ENCODE data around the gene ASB16.

ASB16 gene

DNA sequence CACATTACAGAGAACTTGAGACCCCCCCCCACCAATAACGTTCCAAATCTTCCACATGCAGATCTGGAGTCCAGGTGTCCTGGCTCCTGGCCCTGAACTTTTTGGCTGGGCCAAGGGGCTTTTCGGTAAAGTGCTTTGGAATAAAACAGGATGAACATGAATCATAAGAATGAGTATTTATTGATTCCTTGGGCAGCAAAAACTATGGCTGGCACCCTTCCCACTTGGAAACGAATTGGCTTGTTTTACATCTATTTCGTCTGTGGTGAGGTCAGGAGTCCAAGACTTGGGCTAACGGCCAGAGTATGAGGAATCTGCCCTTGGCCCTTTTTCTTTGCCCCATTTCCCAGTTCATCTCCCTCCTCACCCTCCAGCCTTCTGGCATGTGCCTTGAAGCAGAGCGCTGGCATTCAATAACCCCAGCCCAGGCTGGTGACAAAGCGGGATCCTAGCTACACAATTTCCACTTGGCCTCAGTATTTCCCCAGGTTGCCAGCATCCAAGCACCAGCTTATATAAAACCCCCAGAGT is 53.1 kb downstream of the ASB16 start:
- DNase-seq (ENCODE audit: low read depth) = no peak
